Kidney epithelial cell (primary cell): Measurements from ENCODE around the gene DYRK1A. TPM values are rescaled to one million over a fixed set of nuclear protein-coding genes. Genes with fewer than 3 reads are reported as not detected.
A peak's percentile ranks its signal among the peaks of the same experiment; 100 is the strongest.

Experiments used
- DNase-seq: peaks from one replicate; pipeline ENCODE4 v3.0.0-alpha.2; 2010; ENCODE audit warnings: low read depth
- H3K27me3 ChIP-seq: 2 replicates; pipeline ENCODE4 v1.6.0; 2011; ENCODE audit warnings: low read length; ENCODE audit not compliant: control insufficient read depth, insufficient read depth
- H3K36me3 ChIP-seq: 2 replicates; pipeline ENCODE4 v1.5.1; 2011; ENCODE audit warnings: low read length; ENCODE audit not compliant: control insufficient read depth, insufficient read depth
- H3K4me3 ChIP-seq: 2 replicates; pipeline ENCODE4 v1.5.1; 2011; ENCODE audit warnings: low read depth, mild to moderate bottlenecking, control low read depth, low read length
- CTCF ChIP-seq: IDR thresholded peaks from 2 replicates; pipeline ENCODE4 v1.5.1; 2011; ENCODE audit warnings: mild to moderate bottlenecking, moderate library complexity, low read length, control low read depth, inconsistent platforms; ENCODE audit not compliant: insufficient read depth, poor library complexity, severe bottlenecking
- total RNA-seq: library from RNA; depleted of rRNA; stranded (reverse); fragments of >200 nt; gene quantifications from 2 replicates; pipeline ENCODE4 v1.2.3, GENCODE V29; 2015

Gene DYRK1A
- total RNA-seq, 1 donor from 2014 or later: 53.1 TPM

GRCh38 chr21:37462087-37462861 is 95.7 kb downstream of the DYRK1A start:
- H3K36me3 ChIP-seq: no peaks in the 10 kb centered on the region
- TF ChIP-seq CTCF: no peak

GRCh38 chr21:37463083-37463801 is 96.7 kb downstream of the DYRK1A start:
- H3K27me3 ChIP-seq: no peaks in the 10 kb centered on the region
- no peak for DNase-seq
- TF ChIP-seq CTCF: peak; percentile 62
- no peaks in the 10 kb centered on the region for H3K36me3 ChIP-seq
- H3K4me3 ChIP-seq: no peak overlapping the region

More at GRCh38 chr21:37462087-37462861, 95.7 kb downstream of the DYRK1A start:
- H3K27me3 ChIP-seq: no peaks in the 10 kb centered on the region
- H3K4me3 ChIP-seq: no peak overlapping the region
- no peak for DNase-seq

GRCh38 chr21:37467082-37467481 is 100.5 kb downstream of the DYRK1A start:
- no peak for TF ChIP-seq CTCF
- no peaks in the 10 kb centered on the region for H3K27me3 ChIP-seq
- H3K4me3 ChIP-seq: no peak overlapping the region
- no peaks in the 10 kb centered on the region for H3K36me3 ChIP-seq
- DNase-seq: no peak

DNA sequence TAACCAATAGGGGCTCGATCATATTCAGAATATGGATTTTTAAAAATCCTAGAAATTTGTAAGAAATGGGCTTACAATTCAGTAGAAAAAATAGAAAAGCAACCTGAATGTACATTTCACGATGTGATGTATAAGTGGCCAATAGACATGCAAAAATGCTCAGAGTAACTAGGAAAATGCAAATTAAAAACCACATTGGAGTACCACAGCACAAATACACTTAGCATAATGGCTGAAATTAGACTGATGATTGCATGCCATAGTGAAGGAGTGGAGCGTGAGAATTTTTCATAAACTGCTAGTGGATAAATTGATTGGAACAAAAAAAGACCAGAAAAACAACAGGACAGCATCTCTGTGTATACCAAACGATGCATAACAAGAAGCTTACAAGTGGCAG is 102.3 kb downstream of the DYRK1A start:
- no peak for TF ChIP-seq CTCF
- DNase-seq: no peak
- Histone ChIP-seq H3K27me3 (no peaks in the 10 kb centered on the region), H3K4me3 (no peak overlapping the region), H3K36me3 (no peaks in the 10 kb centered on the region)

DNA sequence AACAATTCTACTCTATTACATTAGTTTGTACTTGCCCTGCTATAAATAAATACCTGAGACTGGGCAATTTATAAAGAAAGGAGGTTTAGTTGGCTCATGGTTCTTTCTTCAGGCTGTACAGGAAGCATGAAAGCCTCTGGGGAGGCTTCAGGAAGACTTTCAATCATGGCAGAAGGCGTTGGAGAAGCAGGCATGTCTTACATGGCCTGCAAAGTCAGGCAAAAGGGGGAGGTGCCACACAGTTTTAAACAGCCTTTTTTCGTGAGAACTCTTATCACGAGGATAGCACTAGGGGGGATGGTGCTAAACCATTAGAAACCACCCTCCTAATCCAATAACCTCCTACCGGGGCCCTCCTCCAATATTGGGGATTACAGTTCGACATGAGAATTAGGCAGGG is 102.9 kb downstream of the DYRK1A start:
- Histone ChIP-seq H3K36me3 (no peaks in the 10 kb centered on the region), H3K27me3 (no peaks in the 10 kb centered on the region), H3K4me3 (no peak overlapping the region)
- DNase-seq: no peak
- TF ChIP-seq CTCF: no peak
